Loucy (cell line): Measurements from ENCODE around the gene LRRC4C.
"Not testable (repeated sequence)": the region's sequence is repeated elsewhere in the genome, so short reads cannot be mapped to it uniquely, and the experiment has no call there.

Experiments
- H2AFZ ChIP-seq: fragments of 200-600 bp; sonication (generic); 2 replicates; pipeline ENCODE4 v1.6.0; 2016; ENCODE audit warnings: antibody characterized with exemption, mild to moderate bottlenecking, low read length, moderate library complexity
- H3F3A ChIP-seq: fragments of 200-600 bp; 2 replicates; pipeline ENCODE4 v1.6.0; 2016; ENCODE audit warnings: antibody characterized with exemption, low read depth, mild to moderate bottlenecking
- H3K27me3 ChIP-seq: fragments of 200-600 bp; sonication (generic); 2 replicates; pipeline ENCODE4 v1.6.1; 2014; ENCODE audit warnings: low read length, mild to moderate bottlenecking; ENCODE audit not compliant: insufficient read depth, poor library complexity, severe bottlenecking
- H3K36me3 ChIP-seq: fragments of 200-600 bp; sonication (generic); 2 replicates; pipeline ENCODE4 v1.6.1; 2016; ENCODE audit warnings: low read length; ENCODE audit not compliant: insufficient read depth
- H3K4me1 ChIP-seq: fragments of 200-600 bp; sonication (generic); 2 replicates; pipeline ENCODE4 v1.5.1; 2014; ENCODE audit warnings: low read length, mild to moderate bottlenecking; ENCODE audit not compliant: insufficient read depth, poor library complexity, severe bottlenecking
- H3K4me2 ChIP-seq: fragments of 200-600 bp; sonication (generic); 2 replicates; pipeline ENCODE4 v1.6.0; 2014; ENCODE audit warnings: antibody characterized with exemption, low read length, low read depth, mild to moderate bottlenecking; ENCODE audit not compliant: poor library complexity, severe bottlenecking
- H3K4me3 ChIP-seq: fragments of 200-600 bp; sonication (generic); 2 replicates; pipeline ENCODE4 v1.5.1; 2014; ENCODE audit warnings: low read length, mild to moderate bottlenecking, mixed read lengths; ENCODE audit not compliant: poor library complexity, severe bottlenecking
- H3K79me2 ChIP-seq: fragments of 200-600 bp; sonication (generic); 2 replicates; pipeline ENCODE4 v1.6.1; 2014; ENCODE audit warnings: low read length; ENCODE audit not compliant: insufficient read depth
- H3K9ac ChIP-seq: fragments of 200-600 bp; sonication (generic); 2 replicates; pipeline ENCODE4 v1.6.0; 2014; ENCODE audit warnings: mild to moderate bottlenecking, low read depth, low read length, moderate library complexity; ENCODE audit not compliant: poor library complexity, severe bottlenecking
- H3K9me2 ChIP-seq: fragments of 200-600 bp; sonication (generic); replicated peaks from 2 replicates; pipeline ENCODE4 v1.6.1; 2016; ENCODE audit warnings: low read depth, low read length, mixed read lengths
- H3K9me3 ChIP-seq: fragments of 200-600 bp; sonication (generic); 2 replicates; pipeline ENCODE4 v1.6.1; 2014; ENCODE audit warnings: mild to moderate bottlenecking, antibody characterized with exemption, low read length, low read depth; ENCODE audit not compliant: insufficient read depth
- H4K20me1 ChIP-seq: fragments of 200-600 bp; sonication (generic); 2 replicates; pipeline ENCODE4 v1.6.0; 2014; ENCODE audit warnings: antibody characterized with exemption, low read length, mild to moderate bottlenecking; ENCODE audit not compliant: insufficient read depth, poor library complexity, severe bottlenecking
- EZH2phosphoT487 ChIP-seq: fragments of 200-600 bp; IDR thresholded peaks from 2 replicates; pipeline ENCODE4 v1.6.1; 2018; ENCODE audit warnings: antibody characterized with exemption, mild to moderate bottlenecking, moderate library complexity, borderline replicate concordance
- TF ChIP-seq, protein P1 (sequence below): fragments of 200-600 bp; sonication (generic); conservative IDR thresholded peaks from 2 replicates; pipeline ENCODE4 v1.5.1; 2014; ENCODE audit warnings: mild to moderate bottlenecking, antibody characterized with exemption, low read length

LRRC4C gene

DNA sequence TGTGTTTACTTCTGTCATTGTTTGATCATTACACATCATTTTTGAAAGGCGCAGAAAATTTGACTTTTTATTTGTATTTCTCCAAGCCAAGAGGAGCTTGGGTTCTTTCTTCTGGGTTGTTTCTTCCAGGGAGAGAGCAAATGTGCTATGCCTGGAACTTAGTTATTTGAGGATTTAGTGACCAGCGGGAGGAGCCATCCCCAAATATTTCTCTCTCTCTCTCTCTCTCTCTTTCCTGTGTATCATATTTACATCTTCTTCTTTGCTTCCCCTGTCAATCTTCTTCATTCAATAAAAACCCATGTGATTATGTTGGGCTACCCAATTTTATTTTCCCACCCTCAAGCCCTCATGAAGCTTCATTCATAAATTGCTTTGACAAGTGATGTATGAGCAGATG lies 534.5 kb downstream of the LRRC4C start:
- Histone ChIP-seq H4K20me1 (no peaks in the 10 kb centered on the region), H3K9ac (no peak overlapping the region), H3K4me1 (no peaks in the 10 kb centered on the region), H3K9me2 (no peaks in the 10 kb centered on the region), H2AFZ (no peak overlapping the region), H3K79me2 (no peaks in the 10 kb centered on the region), H3K4me3 (no peak overlapping the region), H3K36me3 (no peaks in the 10 kb centered on the region), H3K9me3 (no peaks in the 10 kb centered on the region), H3F3A (no peaks in the 10 kb centered on the region), H3K4me2 (no peak overlapping the region), H3K27me3 (no peaks in the 10 kb centered on the region)
- TF ChIP-seq EZH2phosphoT487, result no peak
- TF ChIP-seq, protein P1, sequence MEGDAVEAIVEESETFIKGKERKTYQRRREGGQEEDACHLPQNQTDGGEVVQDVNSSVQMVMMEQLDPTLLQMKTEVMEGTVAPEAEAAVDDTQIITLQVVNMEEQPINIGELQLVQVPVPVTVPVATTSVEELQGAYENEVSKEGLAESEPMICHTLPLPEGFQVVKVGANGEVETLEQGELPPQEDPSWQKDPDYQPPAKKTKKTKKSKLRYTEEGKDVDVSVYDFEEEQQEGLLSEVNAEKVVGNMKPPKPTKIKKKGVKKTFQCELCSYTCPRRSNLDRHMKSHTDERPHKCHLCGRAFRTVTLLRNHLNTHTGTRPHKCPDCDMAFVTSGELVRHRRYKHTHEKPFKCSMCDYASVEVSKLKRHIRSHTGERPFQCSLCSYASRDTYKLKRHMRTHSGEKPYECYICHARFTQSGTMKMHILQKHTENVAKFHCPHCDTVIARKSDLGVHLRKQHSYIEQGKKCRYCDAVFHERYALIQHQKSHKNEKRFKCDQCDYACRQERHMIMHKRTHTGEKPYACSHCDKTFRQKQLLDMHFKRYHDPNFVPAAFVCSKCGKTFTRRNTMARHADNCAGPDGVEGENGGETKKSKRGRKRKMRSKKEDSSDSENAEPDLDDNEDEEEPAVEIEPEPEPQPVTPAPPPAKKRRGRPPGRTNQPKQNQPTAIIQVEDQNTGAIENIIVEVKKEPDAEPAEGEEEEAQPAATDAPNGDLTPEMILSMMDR, result no peak

DNA sequence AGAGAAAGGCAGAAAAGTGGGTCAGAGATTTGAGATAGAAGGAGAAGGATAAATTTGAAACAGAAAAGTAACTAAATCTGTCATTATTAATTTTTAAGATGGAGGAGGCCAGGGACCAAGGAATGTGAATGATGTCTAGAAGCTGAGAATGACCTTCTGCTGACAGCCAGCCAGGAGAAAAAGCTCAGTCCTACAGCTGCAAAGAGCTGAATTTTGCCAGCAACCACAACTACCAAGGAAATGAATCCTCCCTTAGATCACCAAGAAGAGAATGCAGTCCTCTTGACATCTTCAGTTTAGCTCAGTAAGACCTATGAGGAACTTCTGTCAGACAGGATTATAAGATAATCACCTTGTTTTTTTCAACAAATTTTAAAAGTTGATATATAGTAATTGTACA lies 538.2 kb downstream of the LRRC4C start:
- TF ChIP-seq EZH2phosphoT487, result no peak
- TF ChIP-seq, protein P1, result no peak
- H3K4me2 ChIP-seq, result no peak overlapping the region
- no peaks in the 10 kb centered on the region for H3K36me3 ChIP-seq
- H3F3A ChIP-seq, result no peaks in the 10 kb centered on the region
- H4K20me1 ChIP-seq, result no peaks in the 10 kb centered on the region
- no peaks in the 10 kb centered on the region for H3K9me2 ChIP-seq
- H3K9ac ChIP-seq, result no peak overlapping the region
- H3K4me3 ChIP-seq, result no peak overlapping the region
- no peaks in the 10 kb centered on the region for H3K9me3 ChIP-seq
- no peaks in the 10 kb centered on the region for H3K4me1 ChIP-seq
- no peaks in the 10 kb centered on the region for H3K79me2 ChIP-seq
- H3K27me3 ChIP-seq, result no peaks in the 10 kb centered on the region
- no peak overlapping the region for H2AFZ ChIP-seq

DNA sequence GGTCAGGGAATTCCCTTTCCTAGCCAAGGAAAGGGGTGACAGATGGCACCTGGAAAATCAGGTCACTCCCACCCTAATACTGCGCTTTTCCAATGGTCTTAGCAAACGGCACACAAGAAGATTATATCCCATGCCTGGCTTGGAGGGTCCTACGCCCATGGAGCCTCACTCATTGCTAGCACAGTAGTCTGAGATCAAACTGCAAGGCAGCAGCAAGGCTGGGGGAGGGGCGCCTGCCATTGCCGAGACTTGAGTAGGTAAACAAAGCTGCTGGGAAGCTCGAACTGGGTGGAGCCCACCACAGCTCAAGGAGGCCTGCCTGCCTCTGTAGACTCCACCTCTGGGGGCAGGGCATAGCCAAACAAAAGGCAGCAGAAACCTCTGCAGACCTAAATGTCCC lies 548.7 kb downstream of the LRRC4C start:
- H2AFZ ChIP-seq, H3K4me1 ChIP-seq, H3K9ac ChIP-seq, H3K27me3 ChIP-seq, H3F3A ChIP-seq, H3K9me3 ChIP-seq, H3K4me3 ChIP-seq, H3K9me2 ChIP-seq, H3K36me3 ChIP-seq, H4K20me1 ChIP-seq, H3K79me2 ChIP-seq, H3K4me2 ChIP-seq: not testable (repeated sequence)

DNA sequence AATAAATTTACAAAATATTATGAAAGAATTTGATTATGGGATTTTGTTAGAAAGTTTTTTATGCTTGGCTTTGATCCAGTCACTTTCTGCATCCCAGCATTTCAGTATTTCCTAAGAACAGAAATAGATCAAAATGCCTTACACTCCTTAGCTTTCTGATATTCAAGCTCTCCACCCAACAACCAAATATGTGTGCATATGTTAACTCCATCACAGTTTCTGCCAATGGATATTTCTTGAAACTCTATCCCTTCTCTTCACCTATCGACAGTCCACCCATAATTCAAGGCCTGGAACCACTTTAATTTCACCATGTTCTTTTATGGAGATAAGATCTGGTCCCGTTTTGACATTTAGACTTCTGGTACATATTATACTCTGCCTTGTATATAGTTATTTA lies 565.0 kb downstream of the LRRC4C start:
- Histone ChIP-seq H3K9ac (no peak overlapping the region), H2AFZ (no peak overlapping the region), H3K4me3 (no peak overlapping the region), H3K27me3 (no peaks in the 10 kb centered on the region), H4K20me1 (no peaks in the 10 kb centered on the region), H3K9me2 (no peaks in the 10 kb centered on the region), H3K9me3 (no peaks in the 10 kb centered on the region), H3K36me3 (no peaks in the 10 kb centered on the region), H3K79me2 (no peaks in the 10 kb centered on the region), H3K4me1 (no peaks in the 10 kb centered on the region), H3K4me2 (no peak overlapping the region), H3F3A (no peaks in the 10 kb centered on the region)
- TF ChIP-seq, protein P1, result no peak
- no peak for TF ChIP-seq EZH2phosphoT487
